WTC11 (cell line): ENCODE results near the gene MIEF1. TPM values are rescaled to one million over a fixed set of nuclear protein-coding genes. Genes with fewer than 3 reads are reported as not detected.

Experiments used
- ATAC-seq: fragments of 200-7000 bp; cut with Tn5 transposase; 2 replicates; pipeline ENCODE4 v1.10.0; 2021; ENCODE audit warnings: mild to moderate bottlenecking, moderate library complexity
- CTCF ChIA-PET: fragments of 300-600 bp; sonication (Branson Sonifier 250); formaldehyde crosslinking; loops from one replicate; lab custom pipeline; 2021; ENCODE audit warnings: antibody characterized with exemption; lab: Charles Lee
- POLR2A ChIA-PET: fragments of 350-600 bp; sonication (Branson Sonifier 250); formaldehyde crosslinking; loops from one replicate; lab custom pipeline; 2021; ENCODE audit warnings: antibody characterized with exemption; lab: Charles Lee
- DNase-seq: peaks from one replicate; pipeline ENCODE4 v3.0.0; 2021; ENCODE audit warnings: low spot score
- H3K27ac Mint-ChIP-seq: 2 replicates; pipeline ENCODE4 v1.8.0; 2021; ENCODE audit warnings: mixed read lengths
- H3K27me3 Mint-ChIP-seq: 2 replicates; pipeline ENCODE4 v1.8.0; 2021; ENCODE audit warnings: low read depth, mild to moderate bottlenecking, moderate library complexity, mixed read lengths
- H3K36me3 Mint-ChIP-seq: 2 replicates; pipeline ENCODE4 v1.8.0; 2021; ENCODE audit warnings: mixed read lengths
- H3K4me1 Mint-ChIP-seq: 2 replicates; pipeline ENCODE4 v1.8.0; 2022; ENCODE audit warnings: mixed read lengths
- H3K4me3 Mint-ChIP-seq: 2 replicates; pipeline ENCODE4 v1.8.0; 2021; ENCODE audit warnings: mild to moderate bottlenecking, moderate library complexity, mixed read lengths
- H3K9me3 Mint-ChIP-seq: 2 replicates; pipeline ENCODE4 v1.8.0; 2021; ENCODE audit warnings: mixed read lengths
- ARID4B ChIP-seq: sonication (generic); formaldehyde crosslinking; IDR thresholded peaks from 2 replicates; pipeline ENCODE4 v1.8.0; 2023; ENCODE audit warnings: missing genetic modification reagents, mild to moderate bottlenecking, borderline replicate concordance
- CDX4 ChIP-seq: fragments of 250-450 bp; sonication (Bioruptor Pico); IDR thresholded peaks from 2 replicates; pipeline ENCODE4 v1.9.0; 2021; ENCODE audit warnings: moderate library complexity, mild to moderate bottlenecking, inconsistent platforms, borderline replicate concordance
- IRF1 ChIP-seq: sonication (generic); formaldehyde crosslinking; IDR thresholded peaks from 2 replicates; pipeline ENCODE4 v1.8.0; 2023; ENCODE audit warnings: missing genetic modification reagents
- MYBL2 ChIP-seq: sonication (generic); formaldehyde crosslinking; IDR thresholded peaks from 2 replicates; pipeline ENCODE4 v1.8.1; 2023; ENCODE audit warnings: mild to moderate bottlenecking, moderate library complexity, missing genetic modification reagents
- NR3C1 ChIP-seq: sonication (generic); formaldehyde crosslinking; conservative IDR thresholded peaks from 2 replicates; pipeline ENCODE4 v1.8.1; 2023; ENCODE audit warnings: low read depth, mild to moderate bottlenecking, missing genetic modification reagents
- OVOL2 ChIP-seq: fragments of 250-450 bp; sonication (Bioruptor Pico); IDR thresholded peaks from 2 replicates; pipeline ENCODE4 v1.9.0; 2021; ENCODE audit warnings: mild to moderate bottlenecking, borderline replicate concordance
- SMAD4 ChIP-seq: sonication (generic); formaldehyde crosslinking; IDR thresholded peaks from 2 replicates; pipeline ENCODE4 v1.8.0; 2022; ENCODE audit warnings: mild to moderate bottlenecking, missing genetic modification reagents
- SOX15 ChIP-seq: fragments of 250-450 bp; sonication (Bioruptor Pico); IDR thresholded peaks from 2 replicates; pipeline ENCODE4 v1.9.0; 2021; ENCODE audit warnings: mild to moderate bottlenecking
- SP1 ChIP-seq: sonication (generic); formaldehyde crosslinking; conservative IDR thresholded peaks from 2 replicates; pipeline ENCODE4 v1.8.1; 2022; ENCODE audit warnings: missing genetic modification reagents
- TCF7 ChIP-seq: sonication (generic); formaldehyde crosslinking; IDR thresholded peaks from 2 replicates; pipeline ENCODE4 v1.8.0; 2022; ENCODE audit warnings: mild to moderate bottlenecking, low read depth, missing genetic modification reagents, moderate library complexity
- TEAD1 ChIP-seq: sonication (generic); formaldehyde crosslinking; IDR thresholded peaks from 2 replicates; pipeline ENCODE4 v1.8.0; 2022; ENCODE audit warnings: mild to moderate bottlenecking, missing genetic modification reagents
- TEAD4 ChIP-seq: sonication (generic); formaldehyde crosslinking; IDR thresholded peaks from 2 replicates; pipeline ENCODE4 v1.8.0; 2022; ENCODE audit warnings: mild to moderate bottlenecking, missing genetic modification reagents
- TP53 ChIP-seq: sonication (generic); formaldehyde crosslinking; IDR thresholded peaks from 2 replicates; pipeline ENCODE4 v1.8.1; 2023; ENCODE audit warnings: mild to moderate bottlenecking, missing genetic modification reagents
- USF1 ChIP-seq: sonication (generic); formaldehyde crosslinking; IDR thresholded peaks from 2 replicates; pipeline ENCODE4 v1.8.0; 2022; ENCODE audit warnings: mild to moderate bottlenecking, missing genetic modification reagents
- ZNF121 ChIP-seq: sonication (generic); formaldehyde crosslinking; IDR thresholded peaks from 2 replicates; pipeline ENCODE4 v1.8.0; 2023; ENCODE audit warnings: missing genetic modification reagents
- ZNF416 ChIP-seq: fragments of 250-450 bp; sonication (Bioruptor Pico); IDR thresholded peaks from 2 replicates; pipeline ENCODE4 v1.9.0; 2021; ENCODE audit warnings: mild to moderate bottlenecking, inconsistent platforms
- ZNF512 ChIP-seq: sonication (generic); formaldehyde crosslinking; IDR thresholded peaks from 2 replicates; pipeline ENCODE4 v1.8.1; 2022; ENCODE audit warnings: missing genetic modification reagents, borderline replicate concordance
- total RNA-seq: library from RNA; stranded (reverse); gene quantifications from 3 replicates; pipeline ENCODE4 v1.2.3, GENCODE V29; 2021

Gene MIEF1
- total RNA-seq, 1 experiment from 2014 or later, result 38.7 TPM

- TF ChIP-seq IRF1 (CRISPR knock-in tag), result no peak
- no peak for TF ChIP-seq TP53
- no peak for TF ChIP-seq TEAD1 (CRISPR knock-in tag)
- no peak for TF ChIP-seq MYBL2
- TF ChIP-seq NR3C1 (CRISPR knock-in tag), result no peak
- TF ChIP-seq, all 79 proteins: peak for 0
These were observed 13.5 kb upstream of the MIEF1 start (continued) for GRCh38 chr22:39488563-39489083.

GRCh38 chr22:39489094-39490068 lies 12.7 kb upstream of the MIEF1 start:
- POLR2A ChIA-PET, result interaction anchor here (1.9 kb wide), 1 partner anchor 31 kb away, joined by 7 read pairs; the partner anchor contains the start of gene ATF4
- Mint-ChIP-seq H3K4me3 (peak overlapping the region; percentile 38), H3K4me1 (peaks cover 8% of the 10 kb centered on the region), H3K36me3 (no peaks in the 10 kb centered on the region), H3K9me3 (no peaks in the 10 kb centered on the region), H3K27ac (no peak overlapping the region), H3K27me3 (peaks cover 9% of the 10 kb centered on the region)
- ATAC-seq (no peak), DNase-seq (no peak)
- TF ChIP-seq CDX4 (CRISPR knock-in tag) (no peak), ZNF416 (CRISPR knock-in tag) (no peak), SMAD4 (no peak), USF1 (CRISPR knock-in tag) (no peak), ZNF121 (CRISPR knock-in tag) (no peak), SOX15 (CRISPR knock-in tag) (no peak), ARID4B (CRISPR knock-in tag) (no peak), SP1 (CRISPR knock-in tag) (no peak), OVOL2 (CRISPR knock-in tag) (no peak), NR3C1 (CRISPR knock-in tag) (no peak), TCF7 (CRISPR knock-in tag) (no peak), TEAD1 (CRISPR knock-in tag) (no peak), ZNF512 (no peak), TEAD4 (CRISPR knock-in tag) (no peak)
- CTCF ChIA-PET, result interaction anchor here (0.9 to 2.2 kb wide), 10 partner anchors 8 to 90 kb away, joined by 3 to 15 read pairs (median 6); partner anchors contain the start of genes ATF4, MIEF1 and TAB1
